ENCODE results near the gene ZFYVE28. TPM values are rescaled to one million over a fixed set of nuclear protein-coding genes. Genes with fewer than 3 reads are reported as not detected.

The ZFYVE28 gene
- total RNA-seq, 6 experiments from 2014 or later = 2.5 to 9.6 (median 4.8) TPM

DNA sequence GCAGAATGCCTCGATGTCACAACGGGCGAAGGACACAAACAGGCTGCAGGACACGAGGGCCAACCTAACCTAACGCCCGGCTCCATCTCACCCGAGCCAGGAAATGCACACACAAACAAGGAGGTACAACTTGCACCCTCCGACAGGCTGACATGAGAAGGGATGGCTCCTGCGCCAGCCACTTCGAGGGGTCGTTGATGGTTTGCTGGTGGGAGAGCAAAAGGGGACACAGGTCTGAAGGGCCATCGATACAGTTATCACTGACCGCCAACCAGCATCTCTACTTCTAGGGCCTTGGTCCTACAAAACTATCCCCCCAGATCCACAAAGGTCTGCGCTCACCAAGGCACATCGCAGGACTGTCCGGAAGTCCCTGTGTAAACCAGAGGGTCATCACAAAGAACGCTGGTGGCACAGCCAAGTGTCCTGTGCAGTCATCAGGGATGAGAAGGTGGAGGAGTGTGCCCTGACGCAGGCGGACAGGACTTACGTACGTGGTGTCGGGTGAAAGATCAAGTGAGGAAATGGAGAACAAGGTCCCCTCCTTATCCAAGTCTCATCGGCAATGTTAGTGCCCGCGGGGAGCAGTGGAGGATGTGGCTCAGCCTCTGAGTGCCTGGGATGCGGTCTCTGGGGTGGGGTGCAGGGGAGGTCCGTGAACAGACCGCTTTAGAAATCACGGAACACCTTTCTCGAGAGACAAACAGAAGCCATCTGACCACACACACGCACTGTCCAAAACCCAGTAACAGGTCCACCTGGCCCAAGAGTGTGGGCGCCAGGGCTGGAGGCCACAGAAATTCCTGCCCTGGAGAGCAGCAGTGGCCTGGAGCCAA, 163.6 kb downstream of the ZFYVE28 start:
- Histone ChIP-seq H3K4me1 (peaks cover 0 to 16% (median under 1%) of the 10 kb centered on the region in 4 donors), H3K27ac (no peak overlapping the region), H3K9me3 (no peaks in the 10 kb centered on the region), H3K4me3 (no peak overlapping the region), H3K27me3 (no peaks in the 10 kb centered on the region), H3K36me3 (peaks cover 0 to 22% (median 4%) of the 10 kb centered on the region in 4 donors)
- DNase-seq (peak in 1 of 3 donors; percentile 43), ATAC-seq (no peak)
- intact Hi-C loops (cut with DNase I) = no loop called here
- TF ChIP-seq, protein P1, sequence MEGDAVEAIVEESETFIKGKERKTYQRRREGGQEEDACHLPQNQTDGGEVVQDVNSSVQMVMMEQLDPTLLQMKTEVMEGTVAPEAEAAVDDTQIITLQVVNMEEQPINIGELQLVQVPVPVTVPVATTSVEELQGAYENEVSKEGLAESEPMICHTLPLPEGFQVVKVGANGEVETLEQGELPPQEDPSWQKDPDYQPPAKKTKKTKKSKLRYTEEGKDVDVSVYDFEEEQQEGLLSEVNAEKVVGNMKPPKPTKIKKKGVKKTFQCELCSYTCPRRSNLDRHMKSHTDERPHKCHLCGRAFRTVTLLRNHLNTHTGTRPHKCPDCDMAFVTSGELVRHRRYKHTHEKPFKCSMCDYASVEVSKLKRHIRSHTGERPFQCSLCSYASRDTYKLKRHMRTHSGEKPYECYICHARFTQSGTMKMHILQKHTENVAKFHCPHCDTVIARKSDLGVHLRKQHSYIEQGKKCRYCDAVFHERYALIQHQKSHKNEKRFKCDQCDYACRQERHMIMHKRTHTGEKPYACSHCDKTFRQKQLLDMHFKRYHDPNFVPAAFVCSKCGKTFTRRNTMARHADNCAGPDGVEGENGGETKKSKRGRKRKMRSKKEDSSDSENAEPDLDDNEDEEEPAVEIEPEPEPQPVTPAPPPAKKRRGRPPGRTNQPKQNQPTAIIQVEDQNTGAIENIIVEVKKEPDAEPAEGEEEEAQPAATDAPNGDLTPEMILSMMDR (IDR thresholded peaks at IDR 0.05) = no peak
- no peak for TF ChIP-seq POLR2A (IDR thresholded peaks at IDR 0.05)
- WGBS (ENCODE audit: insufficient coverage, low coverage, low lambda C conversion rate, missing lambda C conversion rate) = 76% methylated on average over 18 of the region's 32 CpGs

DNA sequence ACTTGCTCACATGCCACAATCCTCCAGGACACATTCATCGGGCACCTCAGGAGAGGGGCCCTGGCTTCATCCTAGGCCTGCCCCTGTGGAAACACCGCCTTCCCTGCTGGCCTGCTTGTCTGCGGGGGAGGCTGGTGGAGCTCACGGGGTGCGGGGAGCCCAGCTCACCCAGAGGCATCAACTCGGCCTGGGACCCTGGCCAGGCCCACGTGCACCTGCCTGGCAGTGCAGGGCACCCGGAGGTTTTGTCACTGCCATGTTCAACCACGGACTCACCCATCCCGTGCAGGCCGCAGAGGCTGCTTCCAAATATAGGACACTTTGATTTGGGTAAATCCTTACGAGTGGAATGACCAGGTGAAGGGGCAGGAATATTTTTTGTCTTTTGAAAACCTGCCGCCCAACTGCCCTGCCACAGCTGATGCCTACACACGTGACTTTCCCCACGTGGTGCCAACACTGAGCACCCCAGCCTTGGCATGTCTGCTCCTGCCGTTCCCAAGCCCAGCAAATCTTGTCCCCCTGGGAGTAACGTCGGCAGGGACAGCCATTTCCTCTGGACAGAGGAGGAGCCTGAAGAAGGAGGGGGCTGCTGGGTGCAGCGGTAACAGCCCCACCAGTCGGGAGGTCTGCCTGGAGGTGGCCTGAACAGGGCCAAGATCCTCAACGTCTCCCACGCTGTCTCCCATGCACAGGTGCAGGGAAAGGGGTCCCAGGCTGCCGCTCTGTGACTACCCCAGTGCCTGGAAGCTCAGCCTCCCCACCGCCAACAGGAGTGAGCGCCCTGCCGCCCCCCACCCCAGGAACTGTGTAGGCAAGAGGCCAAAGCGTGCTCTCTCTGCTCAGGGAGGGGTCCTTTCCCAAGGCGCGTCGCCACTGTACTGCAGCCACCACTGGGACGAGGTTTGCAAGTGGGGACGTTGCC, 165.0 kb downstream of the ZFYVE28 start:
- intact Hi-C loops (cut with DNase I) = no loop called here
- Histone ChIP-seq H3K36me3 (peaks cover 0 to 29% (median 6%) of the 10 kb centered on the region in 4 donors), H3K4me1 (peaks cover 0 to 16% (median 0%) of the 10 kb centered on the region in 4 donors), H3K4me3 (no peak overlapping the region), H3K27ac (no peak overlapping the region), H3K9me3 (no peaks in the 10 kb centered on the region), H3K27me3 (no peaks in the 10 kb centered on the region)
- DNase-seq (peak in 2 of 3 donors; percentile 18 to 44), ATAC-seq (no peak)
- 79% methylated on average over 15 of the region's 32 CpGs for WGBS (ENCODE audit: insufficient coverage, low coverage, low lambda C conversion rate, missing lambda C conversion rate)
- TF ChIP-seq, protein P1 (IDR thresholded peaks at IDR 0.05) = no peak

- Histone ChIP-seq H3K9me3 (no peaks in the 10 kb centered on the region), H3K27ac (no peak overlapping the region), H3K27me3 (no peaks in the 10 kb centered on the region), H3K4me3 (no peak overlapping the region), H3K36me3 (peaks cover 0 to 29% (median 6%) of the 10 kb centered on the region in 4 donors), H3K4me1 (peaks cover 0 to 14% (median 0%) of the 10 kb centered on the region in 4 donors)
- ATAC-seq = no peak
- intact Hi-C loops (cut with DNase I) = no loop called here
- 83% methylated on average over 1 of the region's 12 CpGs for WGBS (ENCODE audit: insufficient coverage, low coverage, low lambda C conversion rate, missing lambda C conversion rate)
- TF ChIP-seq POLR2A (IDR thresholded peaks at IDR 0.05) = no peak
- TF ChIP-seq, protein P1 (IDR thresholded peaks at IDR 0.05) = no peak
- peak in 1 of 3 donors; percentile 35 for DNase-seq
These were observed 165.8 kb downstream of the ZFYVE28 start for GRCh38 chr4:2252530-2253091.

DNA sequence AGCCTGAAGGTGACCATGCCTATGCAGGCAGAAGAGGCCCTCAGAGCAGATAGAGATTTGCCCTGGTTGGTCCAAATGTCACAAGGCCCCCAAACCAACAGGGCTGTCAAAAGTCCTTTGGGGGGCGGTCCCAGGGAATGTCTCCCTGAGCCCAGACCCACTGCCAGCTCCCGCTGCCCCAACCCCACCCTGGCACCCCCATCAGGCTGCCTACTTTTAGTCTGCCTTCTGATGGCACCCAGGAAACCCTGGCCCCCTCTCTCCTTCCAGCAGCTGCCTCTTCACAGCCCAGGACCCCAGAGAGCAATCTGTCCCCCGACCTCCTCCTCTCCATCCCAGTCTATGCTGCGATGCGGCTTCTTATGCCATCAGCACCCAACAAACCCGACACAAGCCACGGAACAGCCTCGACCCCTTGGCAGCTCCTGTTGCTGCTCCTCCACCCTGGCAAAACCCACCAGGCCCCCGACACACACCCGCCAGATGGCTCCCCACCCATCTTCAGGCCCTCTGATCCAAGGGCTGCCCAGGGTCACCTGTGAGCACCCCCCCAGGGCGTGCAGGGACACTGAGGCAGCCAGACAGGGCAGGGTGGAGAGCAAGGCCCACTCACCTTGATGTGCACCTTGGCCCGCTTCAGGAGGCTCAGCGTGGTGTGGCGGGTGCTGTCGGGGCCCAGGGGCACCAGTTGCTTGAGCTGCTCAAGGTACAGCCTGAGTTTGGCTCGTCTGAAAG, 166.5 kb downstream of the ZFYVE28 start:
- H3K9me3 ChIP-seq = no peaks in the 10 kb centered on the region
- intact Hi-C loops (cut with DNase I) = no loop called here
- peaks cover 0 to 29% (median 6%) of the 10 kb centered on the region in 4 donors for H3K36me3 ChIP-seq
- ATAC-seq = no peak
- TF ChIP-seq POLR2A (IDR thresholded peaks at IDR 0.05) = no peak
- TF ChIP-seq, protein P1 (IDR thresholded peaks at IDR 0.05) = no peak
- 98% methylated on average over 6 of the region's 16 CpGs for WGBS (ENCODE audit: insufficient coverage, low coverage, low lambda C conversion rate, missing lambda C conversion rate)
- peak in 2 of 3 donors; percentile 13 to 33 for DNase-seq
- H3K27ac ChIP-seq = no peak overlapping the region
- H3K4me3 ChIP-seq = no peak overlapping the region
- peaks cover 0 to 7% (median 0%) of the 10 kb centered on the region in 4 donors for H3K4me1 ChIP-seq
- no peaks in the 10 kb centered on the region for H3K27me3 ChIP-seq
